ENCODE results near the gene TMSB10. TPM values are rescaled to one million over a fixed set of nuclear protein-coding genes. Genes with fewer than 3 reads are reported as not detected.

The TMSB10 gene
- total and polyA plus RNA-seq, 8 donors: 504 to 5,821 (median 1,971) TPM

DNA sequence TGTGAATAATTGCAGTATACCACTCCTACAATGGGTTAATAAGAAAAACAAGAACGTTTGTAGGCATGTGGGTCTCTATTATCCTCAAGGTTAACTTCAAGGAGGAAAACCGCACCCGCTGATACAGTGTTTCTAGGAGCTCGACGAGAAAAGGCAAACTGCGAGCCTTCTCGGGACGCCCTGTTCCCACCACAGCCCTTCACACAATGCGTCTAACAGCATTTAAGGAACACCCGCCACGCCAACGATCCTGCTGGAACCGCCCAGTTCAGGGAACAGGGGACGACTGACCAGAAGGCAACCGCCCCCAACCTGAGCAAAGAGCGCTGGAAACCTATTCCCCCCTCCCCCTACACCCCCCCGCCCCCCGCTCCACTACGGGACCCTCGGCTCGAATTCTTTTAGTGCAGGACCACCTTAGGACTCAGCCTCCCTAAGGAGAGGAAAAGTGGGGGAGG, 710 bp upstream of the TMSB10 start:
- DNase-seq: peak; percentile 83 to 90
- intact Hi-C loops (cut with DNase I; ENCODE audit: low total_unique reads): no loop called here
- Histone ChIP-seq H3K36me3 (no peaks in the 10 kb centered on the region), H3K27me3 (no peaks in the 10 kb centered on the region), H3K4me1 (peaks cover 7 to 30% (median 23%) of the 10 kb centered on the region in 4 donors), H3K4me3 (peak overlapping the region; percentile 78 to 92 (median 83)), H3K27ac (peak overlapping the region; percentile 95 to 99 (median 96)), H3K9me3 (no peaks in the 10 kb centered on the region)
- TF ChIP-seq, protein P1, sequence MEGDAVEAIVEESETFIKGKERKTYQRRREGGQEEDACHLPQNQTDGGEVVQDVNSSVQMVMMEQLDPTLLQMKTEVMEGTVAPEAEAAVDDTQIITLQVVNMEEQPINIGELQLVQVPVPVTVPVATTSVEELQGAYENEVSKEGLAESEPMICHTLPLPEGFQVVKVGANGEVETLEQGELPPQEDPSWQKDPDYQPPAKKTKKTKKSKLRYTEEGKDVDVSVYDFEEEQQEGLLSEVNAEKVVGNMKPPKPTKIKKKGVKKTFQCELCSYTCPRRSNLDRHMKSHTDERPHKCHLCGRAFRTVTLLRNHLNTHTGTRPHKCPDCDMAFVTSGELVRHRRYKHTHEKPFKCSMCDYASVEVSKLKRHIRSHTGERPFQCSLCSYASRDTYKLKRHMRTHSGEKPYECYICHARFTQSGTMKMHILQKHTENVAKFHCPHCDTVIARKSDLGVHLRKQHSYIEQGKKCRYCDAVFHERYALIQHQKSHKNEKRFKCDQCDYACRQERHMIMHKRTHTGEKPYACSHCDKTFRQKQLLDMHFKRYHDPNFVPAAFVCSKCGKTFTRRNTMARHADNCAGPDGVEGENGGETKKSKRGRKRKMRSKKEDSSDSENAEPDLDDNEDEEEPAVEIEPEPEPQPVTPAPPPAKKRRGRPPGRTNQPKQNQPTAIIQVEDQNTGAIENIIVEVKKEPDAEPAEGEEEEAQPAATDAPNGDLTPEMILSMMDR (IDR thresholded peaks at IDR 0.05): no peak
- TF ChIP-seq EP300 (IDR thresholded peaks at IDR 0.05) (peak; percentile 71), POLR2AphosphoS5 (IDR thresholded peaks at IDR 0.05) (peak; percentile 84 to 94 (median 87))
- 0 to 1% (median 1%) methylated on average over 17 to 21 of the region's 21 CpGs for WGBS, 5 donors

DNA sequence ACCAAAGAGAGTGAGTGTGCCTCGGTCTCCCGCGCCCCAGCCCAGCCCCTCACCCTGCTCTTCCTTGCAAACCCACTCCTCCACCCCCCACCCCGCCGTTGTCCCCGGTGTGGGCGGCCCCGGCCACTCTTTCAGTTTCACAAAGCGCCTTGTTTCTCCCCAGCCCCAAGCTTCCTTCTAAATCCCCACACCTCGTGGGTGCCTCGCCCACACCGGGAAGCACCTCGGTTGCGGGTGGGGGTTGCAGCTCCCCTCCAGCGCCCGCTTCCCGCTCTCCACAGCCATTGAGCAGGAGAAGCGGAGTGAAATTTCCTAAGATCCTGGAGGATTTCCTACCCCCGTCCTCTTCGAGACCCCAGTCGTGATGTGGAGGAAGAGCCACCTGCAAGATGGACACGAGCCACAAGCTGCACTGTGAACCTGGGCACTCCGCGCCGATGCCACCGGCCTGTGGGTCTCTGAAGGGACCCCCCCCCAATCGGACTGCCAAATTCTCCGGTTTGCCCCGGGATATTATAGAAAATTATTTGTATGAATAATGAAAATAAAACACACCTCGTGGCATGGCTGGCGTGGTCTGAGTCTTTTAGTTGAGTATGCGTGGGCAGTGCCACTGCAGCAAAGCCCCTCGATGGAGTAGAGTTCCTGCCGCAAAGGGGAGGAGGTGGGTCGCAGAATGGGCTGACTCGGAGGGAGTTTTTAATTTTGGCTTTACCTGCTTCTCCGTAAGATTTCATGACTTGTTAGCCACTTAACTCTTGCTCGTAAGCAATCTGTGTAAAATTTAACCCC, 848 bp downstream of the TMSB10 start:
- TF ChIP-seq POLR2AphosphoS5 (IDR thresholded peaks at IDR 0.05) (no peak), POLR2A (IDR thresholded peaks at IDR 0.05) (no peak), EP300 (IDR thresholded peaks at IDR 0.05) (no peak)
- TF ChIP-seq, protein P1 (IDR thresholded peaks at IDR 0.05): no peak
- peak; percentile 59 to 74 for DNase-seq
- intact Hi-C loops (cut with DNase I; ENCODE audit: low total_unique reads): no loop called here
- H3K9me3 ChIP-seq: no peaks in the 10 kb centered on the region
- 0 to 1% (median 0%) methylated on average over 32 to 38 of the region's 38 CpGs for WGBS, 5 donors
- peak overlapping the region; percentile 78 to 92 (median 83) for H3K4me3 ChIP-seq
- peak overlapping the region; percentile 95 to 99 (median 96) for H3K27ac ChIP-seq
- H3K27me3 ChIP-seq: no peaks in the 10 kb centered on the region
- H3K36me3 ChIP-seq: no peaks in the 10 kb centered on the region
- H3K4me1 ChIP-seq: peaks cover 7 to 30% (median 22%) of the 10 kb centered on the region in 4 donors

DNA sequence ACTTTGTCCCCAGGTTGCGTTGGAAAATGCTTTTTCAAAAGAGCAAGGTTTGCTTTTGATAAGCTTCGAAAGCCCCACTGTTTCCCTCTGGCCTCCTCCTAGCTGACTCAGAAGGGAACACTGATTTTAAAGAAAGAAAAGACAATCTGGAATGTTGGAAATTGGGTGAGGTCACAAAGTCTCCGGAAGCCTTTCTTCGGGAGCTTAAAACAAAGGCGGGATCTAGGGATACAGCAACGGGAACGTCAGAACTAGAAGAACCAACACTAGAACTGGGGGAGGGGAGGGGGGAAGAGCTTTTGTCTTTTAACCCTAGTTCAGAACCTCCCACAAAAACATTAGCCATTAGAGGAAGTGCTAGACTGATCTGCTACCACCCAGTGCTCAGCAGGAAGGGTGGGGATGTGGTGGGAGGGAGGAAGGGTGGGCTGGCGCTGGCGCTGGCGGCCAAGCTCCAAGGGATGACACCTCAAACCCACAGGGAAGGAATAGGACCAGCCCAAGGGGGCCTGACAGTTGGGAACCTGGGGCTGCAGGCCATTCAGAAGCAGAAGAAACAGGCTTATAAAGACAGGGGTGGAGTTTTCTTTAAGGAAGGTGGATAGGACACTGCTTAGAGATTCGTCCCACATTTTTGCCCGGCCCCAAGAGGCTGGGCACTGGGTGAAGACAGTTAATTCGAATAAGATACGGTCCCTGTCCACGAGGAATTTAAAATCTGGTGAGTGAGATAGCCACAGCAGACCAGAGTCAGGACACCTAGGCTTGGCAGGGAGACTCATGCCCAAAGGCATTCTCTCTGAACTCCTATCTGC, 1.7 kb downstream of the TMSB10 start:
- peaks cover 7 to 30% (median 22%) of the 10 kb centered on the region in 4 donors for H3K4me1 ChIP-seq
- peak overlapping the region; percentile 95 to 99 (median 96) for H3K27ac ChIP-seq
- no peaks in the 10 kb centered on the region for H3K27me3 ChIP-seq
- no peaks in the 10 kb centered on the region for H3K36me3 ChIP-seq
- 5 to 16% (median 12%) methylated on average over 15 of the region's 15 CpGs for WGBS, 5 donors
- TF ChIP-seq, protein P1 (IDR thresholded peaks at IDR 0.05): no peak
- TF ChIP-seq POLR2AphosphoS5 (IDR thresholded peaks at IDR 0.05): peak; percentile 5 to 61 (median 19)
- peak in 1 of 2 donors; percentile 92 for DNase-seq
- intact Hi-C loops (cut with DNase I; ENCODE audit: low total_unique reads): no loop called here
- peak overlapping the region; percentile 78 to 92 (median 83) for H3K4me3 ChIP-seq
- no peaks in the 10 kb centered on the region for H3K9me3 ChIP-seq

DNA sequence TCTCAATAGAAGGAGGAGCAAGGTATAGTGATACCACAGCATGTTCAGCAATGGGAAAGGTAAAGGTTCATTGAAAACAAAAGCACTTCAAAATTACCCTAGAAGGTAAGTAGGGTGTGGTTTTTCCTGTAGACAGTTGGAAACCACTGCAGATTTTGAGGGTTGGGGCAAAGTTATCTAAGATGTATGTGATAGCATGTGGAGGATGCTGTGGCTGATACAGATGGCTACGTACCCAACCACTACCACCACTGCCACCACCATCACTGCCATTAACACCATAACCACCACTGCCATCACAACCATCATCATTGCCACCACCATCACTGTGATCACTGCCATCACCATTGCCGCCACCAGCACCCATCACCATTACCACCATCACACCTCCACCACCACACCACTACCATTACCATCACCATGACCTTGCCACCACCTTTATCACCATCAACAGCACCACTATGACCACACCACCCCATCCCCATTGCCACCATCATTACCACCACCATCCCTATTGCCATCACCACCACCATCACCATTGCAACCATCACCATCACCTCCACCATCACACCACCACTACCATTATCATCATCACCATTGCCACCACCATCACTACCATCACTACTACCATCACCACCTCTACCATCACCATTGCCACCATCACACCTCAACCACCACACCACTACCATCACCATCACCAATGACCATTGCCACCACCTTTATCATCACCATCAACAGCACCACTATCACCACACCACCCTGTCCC, 3.7 kb downstream of the TMSB10 start:
- Histone ChIP-seq H3K27me3 (no peaks in the 10 kb centered on the region), H3K36me3 (no peaks in the 10 kb centered on the region), H3K9me3 (no peaks in the 10 kb centered on the region), H3K27ac (peak overlapping the region in 1 of 5 donors; percentile 99), H3K4me3 (no peak overlapping the region), H3K4me1 (peaks cover 7 to 28% (median 21%) of the 10 kb centered on the region in 4 donors)
- 64 to 100% (median 86%) methylated on average over 2 of the region's 2 CpGs for WGBS, 5 donors
- no peak for TF ChIP-seq POLR2A (IDR thresholded peaks at IDR 0.05)
- no peak for TF ChIP-seq POLR2AphosphoS5 (IDR thresholded peaks at IDR 0.05)
- TF ChIP-seq, protein P1 (IDR thresholded peaks at IDR 0.05): no peak
- TF ChIP-seq EP300 (IDR thresholded peaks at IDR 0.05): no peak
- intact Hi-C loops (cut with DNase I; ENCODE audit: low total_unique reads): no loop called here
- no peak for DNase-seq

All from stomach (tissue), 9 donors.